Thyroid gland (tissue), 4 donors: ENCODE measurements around the gene TGFA.

ENCODE experiments used
- POLR2A ChIP-seq, 2 donors: fragments of 450-650 bp; IDR thresholded peaks; one replicate each; pipeline ENCODE4 v1.6.1; 2017; ENCODE audit warnings: antibody characterized with exemption in 2 of 2, mild to moderate bottlenecking in 2 of 2, moderate library complexity in 1 of 2
- TF ChIP-seq, protein P1 (sequence below), 6 experiments: fragments of 200-600 bp in 3 of 6; fragments of 450-650 bp in 3 of 6; sonication (generic) in 3 of 6; IDR thresholded peaks; one replicate each; pipeline ENCODE4 v1.5.1; 2016 to 2019; ENCODE audit warnings: antibody characterized with exemption in 6 of 6, mild to moderate bottlenecking in 2 of 6, inconsistent platforms in 1 of 6, moderate library complexity in 1 of 6

DNA sequence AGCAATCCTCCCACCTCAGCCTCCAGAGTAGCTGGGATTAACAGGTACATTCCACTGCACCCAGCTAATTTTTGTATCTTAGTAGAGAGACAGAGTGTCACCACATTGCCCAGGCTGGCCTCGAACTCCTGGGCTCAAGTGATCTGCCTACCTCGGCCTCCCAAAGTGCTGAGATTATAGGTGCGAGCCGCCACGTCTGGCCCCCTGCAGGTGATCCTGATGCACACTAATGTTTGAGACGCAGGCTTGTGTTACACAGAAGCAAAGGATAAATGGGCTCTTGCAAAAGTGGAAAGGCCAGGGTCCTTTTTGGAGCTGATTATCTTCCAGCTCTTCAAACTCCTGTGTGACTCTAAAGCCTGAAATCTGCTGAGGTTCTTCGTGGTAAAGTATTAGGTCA lies 84.2 kb downstream of the TGFA start:
- TF ChIP-seq POLR2A (IDR thresholded peaks at IDR 0.05): no peak
- TF ChIP-seq, protein P1, sequence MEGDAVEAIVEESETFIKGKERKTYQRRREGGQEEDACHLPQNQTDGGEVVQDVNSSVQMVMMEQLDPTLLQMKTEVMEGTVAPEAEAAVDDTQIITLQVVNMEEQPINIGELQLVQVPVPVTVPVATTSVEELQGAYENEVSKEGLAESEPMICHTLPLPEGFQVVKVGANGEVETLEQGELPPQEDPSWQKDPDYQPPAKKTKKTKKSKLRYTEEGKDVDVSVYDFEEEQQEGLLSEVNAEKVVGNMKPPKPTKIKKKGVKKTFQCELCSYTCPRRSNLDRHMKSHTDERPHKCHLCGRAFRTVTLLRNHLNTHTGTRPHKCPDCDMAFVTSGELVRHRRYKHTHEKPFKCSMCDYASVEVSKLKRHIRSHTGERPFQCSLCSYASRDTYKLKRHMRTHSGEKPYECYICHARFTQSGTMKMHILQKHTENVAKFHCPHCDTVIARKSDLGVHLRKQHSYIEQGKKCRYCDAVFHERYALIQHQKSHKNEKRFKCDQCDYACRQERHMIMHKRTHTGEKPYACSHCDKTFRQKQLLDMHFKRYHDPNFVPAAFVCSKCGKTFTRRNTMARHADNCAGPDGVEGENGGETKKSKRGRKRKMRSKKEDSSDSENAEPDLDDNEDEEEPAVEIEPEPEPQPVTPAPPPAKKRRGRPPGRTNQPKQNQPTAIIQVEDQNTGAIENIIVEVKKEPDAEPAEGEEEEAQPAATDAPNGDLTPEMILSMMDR (IDR thresholded peaks at IDR 0.05): no peak
